Measurements from ENCODE around the gene ATP2C1.

Gene ATP2C1

DNA sequence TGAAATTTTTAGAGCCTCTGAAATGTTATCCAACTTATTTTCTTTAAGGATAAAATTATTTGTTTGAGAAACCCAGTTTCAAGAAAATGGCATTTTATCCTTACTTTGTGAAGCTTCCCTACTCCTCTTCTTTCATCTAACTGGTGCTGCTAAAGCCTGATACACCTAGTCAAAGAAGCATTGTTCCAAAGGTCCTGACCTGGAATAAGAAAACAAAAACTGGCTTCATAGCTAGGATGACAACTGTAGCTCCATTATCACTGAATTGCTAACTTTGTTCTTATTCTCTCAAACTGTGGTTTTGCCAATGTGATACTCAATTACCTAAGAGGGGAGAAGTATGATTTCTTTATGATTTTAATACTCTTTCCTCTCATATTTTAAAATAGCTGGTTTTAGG lies 27.6 kb upstream of the ATP2C1 start:
- H3K27ac Mint-ChIP-seq, result no peak overlapping the region
- H3K4me3 Mint-ChIP-seq, result no peak overlapping the region
- H3K9me3 Mint-ChIP-seq, result peaks cover 2% of the 10 kb centered on the region
- no peak for DNase-seq
- H3K4me1 Mint-ChIP-seq, result no peaks in the 10 kb centered on the region
- H3K27me3 Mint-ChIP-seq, result peaks cover 7% of the 10 kb centered on the region
- H3K36me3 Mint-ChIP-seq, result no peaks in the 10 kb centered on the region
- CTCF ChIA-PET, result interaction anchor here (0.5 kb wide), 1 partner anchor 1532 kb away, joined by 3 read pairs; no protein-coding TSS in a partner anchor

DNA sequence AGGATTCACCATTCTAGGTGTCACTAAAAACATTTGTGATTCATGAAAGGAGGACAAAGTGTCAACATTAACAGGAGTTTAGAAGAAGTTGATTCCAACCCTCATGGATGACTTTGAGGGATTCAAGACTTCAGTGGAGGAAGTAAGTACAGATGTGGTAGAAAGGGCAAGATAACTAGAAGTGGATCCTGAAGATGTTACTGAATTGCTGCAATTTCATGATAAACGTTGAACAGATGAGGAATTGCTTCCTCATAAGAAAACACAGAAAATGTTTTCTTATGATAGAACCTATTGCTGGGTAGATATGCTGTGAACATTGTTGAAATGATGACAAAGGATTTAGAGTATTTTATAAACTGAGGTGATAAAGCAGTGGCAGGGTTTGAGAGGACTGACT lies 23.5 kb upstream of the ATP2C1 start:
- DNase-seq, result no peak

DNA sequence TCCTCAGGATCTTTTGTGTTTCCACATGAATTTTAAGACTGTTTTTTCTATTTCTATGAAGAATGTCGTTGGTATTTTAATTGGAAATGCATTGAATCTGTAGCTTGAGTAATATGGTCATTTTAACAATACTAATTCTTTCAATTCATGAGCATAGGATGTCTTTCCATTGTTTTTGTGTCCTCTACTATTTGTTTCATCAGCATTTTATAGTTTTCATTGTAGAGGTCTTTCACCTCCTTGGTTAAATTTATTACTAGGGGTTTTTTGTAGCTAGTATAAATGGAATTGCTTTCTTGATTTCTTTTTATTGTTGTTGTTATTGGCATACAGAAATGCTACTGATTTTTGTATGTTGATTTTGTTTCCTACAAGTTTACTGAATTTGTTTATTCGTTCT lies 17.3 kb upstream of the ATP2C1 start:
- H3K9me3 Mint-ChIP-seq, result peaks cover 18% of the 10 kb centered on the region
- H3K36me3 Mint-ChIP-seq, result peaks cover 2% of the 10 kb centered on the region
- CTCF ChIA-PET, result interaction anchor here (0.7 kb wide), 1 partner anchor 17 kb away, joined by 3 read pairs; no protein-coding TSS in a partner anchor
- H3K27ac Mint-ChIP-seq, result no peak overlapping the region
- DNase-seq, result no peak
- H3K4me3 Mint-ChIP-seq, result no peak overlapping the region
- no peaks in the 10 kb centered on the region for H3K4me1 Mint-ChIP-seq
- H3K27me3 Mint-ChIP-seq, result peaks cover 5% of the 10 kb centered on the region

More for the DNA sequence above, 23.5 kb upstream of the ATP2C1 start:
- Mint-ChIP-seq H3K27ac (no peak overlapping the region), H3K9me3 (peaks cover 2% of the 10 kb centered on the region), H3K27me3 (no peaks in the 10 kb centered on the region), H3K4me3 (no peak overlapping the region), H3K4me1 (no peaks in the 10 kb centered on the region), H3K36me3 (no peaks in the 10 kb centered on the region)
- CTCF ChIA-PET, result no interaction called here

DNA sequence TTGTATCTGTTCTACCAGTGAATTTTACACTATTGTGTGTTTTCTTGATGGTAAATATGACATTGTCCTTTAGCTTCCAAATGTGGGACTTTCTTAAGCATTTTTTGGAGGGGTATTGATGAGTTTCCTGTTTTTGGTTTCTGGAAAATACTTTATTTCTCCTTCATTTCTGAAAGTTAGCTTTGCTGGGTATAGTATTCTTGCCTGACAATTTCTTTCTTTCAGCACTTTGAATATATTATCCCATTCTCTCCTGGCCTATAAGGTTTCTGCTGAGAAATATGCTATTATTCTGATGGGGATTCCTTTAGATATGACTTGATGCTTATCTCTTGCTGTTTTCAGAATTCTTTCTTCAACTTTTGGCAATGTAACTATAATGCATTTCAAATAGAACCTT lies 15.4 kb upstream of the ATP2C1 start:
- H3K27ac Mint-ChIP-seq, result no peak overlapping the region
- H3K27me3 Mint-ChIP-seq, result peaks cover 13% of the 10 kb centered on the region
- H3K36me3 Mint-ChIP-seq, result peaks cover 2% of the 10 kb centered on the region
- CTCF ChIA-PET, result no interaction called here
- H3K9me3 Mint-ChIP-seq, result peaks cover 18% of the 10 kb centered on the region
- no peaks in the 10 kb centered on the region for H3K4me1 Mint-ChIP-seq
- no peak for DNase-seq
- H3K4me3 Mint-ChIP-seq, result no peak overlapping the region

DNA sequence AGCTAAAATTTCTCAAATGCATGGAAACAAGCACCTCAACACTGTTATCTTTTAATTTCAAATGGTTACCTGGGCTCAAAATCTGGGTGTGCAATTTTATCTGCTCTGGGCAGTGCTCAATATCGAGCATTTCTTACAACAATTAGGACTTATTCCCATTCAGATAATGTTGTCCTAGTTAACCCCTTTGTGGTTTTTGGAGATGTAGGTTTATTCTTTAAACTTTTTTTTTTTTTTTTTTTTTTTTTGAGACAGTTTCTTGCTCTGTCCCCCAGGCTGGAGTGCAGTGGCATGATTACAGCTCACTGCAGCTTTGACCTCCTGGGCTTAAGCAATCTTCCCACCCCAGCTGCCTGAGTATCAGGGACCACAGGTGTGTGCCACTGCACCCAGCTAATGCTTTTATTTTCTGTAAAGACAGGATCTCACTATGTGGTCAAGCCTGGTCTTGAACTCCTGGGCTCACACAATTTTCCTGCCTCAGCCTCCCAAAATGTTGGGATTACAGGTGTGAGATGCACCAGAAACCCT lies 4.4 kb upstream of the ATP2C1 start:
- DNase-seq, result no peak
- Mint-ChIP-seq H3K4me3 (no peak overlapping the region), H3K27ac (no peak overlapping the region), H3K27me3 (peaks cover 4% of the 10 kb centered on the region), H3K36me3 (no peaks in the 10 kb centered on the region), H3K9me3 (peaks cover 4% of the 10 kb centered on the region), H3K4me1 (peaks cover 8% of the 10 kb centered on the region)
- CTCF ChIA-PET, result no interaction called here

DNA sequence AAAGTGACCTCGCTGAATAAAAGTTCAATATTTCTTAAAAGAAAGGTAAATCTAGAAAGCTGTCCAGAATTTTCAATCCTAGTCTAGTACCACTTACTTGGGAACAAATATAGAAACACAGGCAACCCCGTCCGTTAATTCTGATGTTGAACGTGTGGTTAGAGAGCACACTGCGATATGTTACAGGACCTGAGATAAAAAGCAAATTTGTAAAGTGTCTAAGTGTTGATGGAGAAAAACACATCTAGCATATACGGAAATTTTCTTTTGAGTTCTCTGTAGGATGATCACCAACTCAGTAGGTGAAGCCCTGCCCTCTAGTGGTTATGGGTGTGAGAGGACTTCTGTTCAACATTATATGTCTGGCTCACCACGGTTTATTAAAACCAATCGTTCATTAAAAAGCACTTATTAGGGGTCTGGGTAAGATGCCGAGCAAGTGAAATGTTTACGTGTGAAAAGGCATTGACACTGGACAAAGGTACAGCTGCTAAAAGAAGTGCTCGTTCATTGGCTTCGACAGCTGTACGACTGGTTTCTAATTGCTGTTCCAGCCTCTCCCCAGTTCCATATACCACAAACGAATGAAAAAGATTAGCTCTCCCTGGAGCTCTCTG lies 1.0 kb upstream of the ATP2C1 start:
- CTCF ChIA-PET, result interaction anchor here (0.6 to 4.1 kb wide), 14 partner anchors 10 to 191 kb away, joined by 3 to 46 read pairs (median 4); partner anchors contain the start of genes ASTE1 and NEK11
- Mint-ChIP-seq H3K36me3 (peaks cover 5% of the 10 kb centered on the region), H3K4me3 (peak overlapping the region; percentile 94), H3K27me3 (no peaks in the 10 kb centered on the region), H3K27ac (peak overlapping the region; percentile 94), H3K4me1 (peaks cover 40% of the 10 kb centered on the region), H3K9me3 (no peaks in the 10 kb centered on the region)
- DNase-seq, result peak; percentile 77

DNA sequence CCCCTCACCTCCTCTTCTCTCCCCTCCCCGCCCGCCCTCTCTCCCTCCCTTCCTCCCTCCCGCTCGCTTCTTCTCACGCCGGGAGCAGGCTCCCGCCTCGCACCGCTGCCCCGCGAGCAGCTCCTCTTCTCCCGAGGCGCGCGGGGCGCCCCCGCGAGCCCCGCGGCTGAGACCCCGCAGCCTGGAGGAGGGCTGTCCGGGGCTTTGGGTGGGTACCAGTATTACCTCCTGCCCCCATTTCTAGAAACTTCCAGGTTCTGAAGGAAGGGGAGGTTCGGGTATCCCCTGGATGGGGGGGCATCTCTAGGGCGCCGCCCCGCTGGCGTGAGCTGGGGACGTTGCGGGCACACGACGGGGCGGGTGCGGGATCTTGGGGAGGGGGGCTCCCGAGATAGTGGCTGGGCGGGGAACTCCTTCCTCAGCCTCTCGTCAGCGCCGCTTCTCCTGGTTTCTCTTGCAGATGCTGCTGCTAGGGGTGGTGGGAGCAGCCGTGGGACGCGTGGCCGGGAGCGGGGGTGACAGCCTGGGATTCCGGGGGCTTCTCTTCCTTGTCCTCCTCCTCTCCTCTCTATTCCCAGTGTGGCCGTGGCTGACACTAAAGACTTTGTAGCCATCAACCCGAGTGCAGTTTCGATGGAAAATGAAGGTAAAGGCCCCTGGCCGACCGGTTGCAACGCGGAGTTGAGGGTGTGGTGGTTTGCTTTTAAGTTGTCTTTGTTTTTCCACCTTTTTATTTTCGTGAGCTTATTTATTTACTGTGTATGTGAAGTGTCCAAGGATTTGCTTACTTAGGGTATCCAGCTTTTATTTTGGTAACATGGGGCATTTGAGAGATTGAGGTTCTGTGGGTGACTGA lies 474 bp downstream of the ATP2C1 start:
- H3K27me3 Mint-ChIP-seq, result no peaks in the 10 kb centered on the region
- peaks cover 44% of the 10 kb centered on the region for H3K4me1 Mint-ChIP-seq
- H3K27ac Mint-ChIP-seq, result peak overlapping the region; percentile 94
- DNase-seq, result peak; percentile 67
- CTCF ChIA-PET, result interaction anchor here (0.7 to 4.1 kb wide), 10 partner anchors 9 to 193 kb away, joined by 3 to 46 read pairs (median 4); partner anchors contain the start of genes ASTE1 and NEK11
- peak overlapping the region; percentile 94 for H3K4me3 Mint-ChIP-seq
- H3K9me3 Mint-ChIP-seq, result no peaks in the 10 kb centered on the region
- peaks cover 5% of the 10 kb centered on the region for H3K36me3 Mint-ChIP-seq

DNA sequence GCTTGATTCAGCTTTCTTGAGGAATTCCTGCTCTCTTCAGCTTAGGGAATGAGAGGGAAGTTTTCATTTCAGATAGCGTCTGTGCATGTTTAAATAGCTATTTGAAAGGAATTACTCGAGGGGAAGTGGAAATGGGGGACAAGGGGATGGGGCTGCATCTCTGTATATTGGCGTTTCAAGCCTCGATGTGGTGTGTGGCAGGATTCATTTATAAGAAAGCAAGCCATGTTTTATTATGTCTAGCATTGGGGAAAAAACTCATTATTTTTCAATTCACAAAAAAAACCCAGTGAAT lies 1.0 kb downstream of the ATP2C1 start:
- Mint-ChIP-seq H3K4me1 (peaks cover 44% of the 10 kb centered on the region), H3K9me3 (no peaks in the 10 kb centered on the region), H3K27me3 (no peaks in the 10 kb centered on the region), H3K36me3 (peaks cover 5% of the 10 kb centered on the region), H3K27ac (peak overlapping the region; percentile 94), H3K4me3 (peak overlapping the region; percentile 94)
- no peak for DNase-seq
- CTCF ChIA-PET, result interaction anchor here (1.0 to 4.1 kb wide), 3 partner anchors 134 to 193 kb away, joined by 3 to 46 read pairs (median 27); no protein-coding TSS in a partner anchor

DNA sequence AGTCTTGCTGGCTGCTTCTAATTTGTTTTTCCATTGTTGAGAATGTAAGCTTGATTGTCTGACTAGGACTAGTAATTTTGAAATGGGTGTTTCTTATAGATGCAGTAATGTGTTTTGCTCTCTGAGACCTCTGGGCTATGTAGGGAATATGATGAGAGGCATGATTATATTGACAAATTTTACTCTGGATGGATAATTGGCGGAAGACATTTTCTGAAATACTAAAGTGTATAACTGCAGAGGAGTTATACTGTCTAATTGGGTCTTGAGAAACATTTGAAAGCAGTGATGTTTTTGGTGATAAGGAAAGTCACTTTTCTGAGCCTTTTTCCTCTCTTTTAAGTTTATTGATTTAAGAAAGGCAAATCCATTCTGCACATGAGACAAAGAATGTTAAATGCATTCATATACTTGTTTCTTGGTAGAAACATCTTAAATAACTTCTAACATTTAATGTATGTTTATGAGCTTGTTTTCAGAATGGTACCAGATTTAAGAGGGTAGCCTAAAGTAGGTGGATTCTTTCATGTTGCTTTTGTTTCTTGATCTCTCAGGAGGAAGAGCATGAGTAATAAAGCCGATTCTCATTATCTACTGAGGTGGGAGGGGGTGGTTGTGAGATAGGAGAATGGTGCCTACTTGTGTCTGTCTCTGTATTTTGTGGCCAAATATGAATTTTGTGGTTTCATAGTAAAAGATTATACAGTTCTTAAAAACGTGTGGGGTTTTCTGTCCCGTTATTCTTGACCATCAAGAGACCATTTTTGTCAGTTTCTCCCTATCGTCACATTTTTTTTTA lies 2.0 kb downstream of the ATP2C1 start:
- no peaks in the 10 kb centered on the region for H3K9me3 Mint-ChIP-seq
- no peaks in the 10 kb centered on the region for H3K27me3 Mint-ChIP-seq
- CTCF ChIA-PET, result interaction anchor here (1.0 kb wide), 1 partner anchor 12 kb away, joined by 4 read pairs; no protein-coding TSS in a partner anchor
- H3K27ac Mint-ChIP-seq, result peak overlapping the region; percentile 0
- DNase-seq, result no peak
- H3K4me1 Mint-ChIP-seq, result peaks cover 46% of the 10 kb centered on the region
- H3K4me3 Mint-ChIP-seq, result peak overlapping the region; percentile 94
- H3K36me3 Mint-ChIP-seq, result peaks cover 5% of the 10 kb centered on the region

DNA sequence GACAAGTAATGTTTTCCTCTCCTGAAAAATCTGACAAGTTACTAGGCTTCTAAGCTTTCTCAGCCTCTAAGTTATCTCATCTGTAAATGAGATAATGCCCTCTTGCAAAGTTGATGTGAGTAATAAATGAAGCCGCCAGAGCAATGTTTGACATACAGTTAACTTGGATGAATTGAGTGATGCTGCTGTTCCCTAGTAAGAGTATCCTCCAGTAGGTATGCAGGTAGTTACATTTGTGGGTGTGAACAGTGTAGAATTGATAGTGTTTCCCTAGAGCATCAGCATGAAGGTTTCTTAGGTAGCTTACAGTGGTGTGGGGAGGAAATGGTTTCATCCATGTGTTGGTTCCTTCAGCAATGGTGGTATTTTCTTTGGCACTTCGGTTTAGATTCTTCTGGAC lies 3.4 kb downstream of the ATP2C1 start:
- peaks cover 54% of the 10 kb centered on the region for H3K4me1 Mint-ChIP-seq
- H3K9me3 Mint-ChIP-seq, result no peaks in the 10 kb centered on the region
- no peak overlapping the region for H3K4me3 Mint-ChIP-seq
- no peak for DNase-seq
- peaks cover 5% of the 10 kb centered on the region for H3K36me3 Mint-ChIP-seq
- H3K27ac Mint-ChIP-seq, result no peak overlapping the region
- no peaks in the 10 kb centered on the region for H3K27me3 Mint-ChIP-seq
- CTCF ChIA-PET, result interaction anchor here (1.0 to 1.1 kb wide), 2 partner anchors 33 to 36 kb away, joined by 3 to 5 read pairs; no protein-coding TSS in a partner anchor

DNA sequence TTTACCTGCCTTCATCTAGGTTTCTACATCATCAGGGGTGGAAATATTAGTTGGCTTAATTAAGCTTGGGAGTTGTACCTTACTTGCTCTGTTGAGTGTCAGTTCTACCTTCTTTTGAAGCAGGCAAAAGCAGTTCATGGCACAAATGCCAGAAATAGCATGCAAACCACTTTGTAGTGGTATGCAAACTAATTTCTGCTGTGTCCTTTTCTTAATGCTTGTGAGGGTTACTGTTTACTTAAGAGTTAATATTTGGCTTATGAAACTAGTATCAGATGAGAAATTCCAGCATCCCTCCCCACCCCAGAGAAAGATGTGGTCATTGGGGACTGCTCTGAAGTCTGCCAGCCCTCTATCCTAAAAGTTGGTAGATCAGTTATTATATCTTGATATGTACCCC lies 7.1 kb downstream of the ATP2C1 start:
- Mint-ChIP-seq H3K27me3 (no peaks in the 10 kb centered on the region), H3K9me3 (no peaks in the 10 kb centered on the region), H3K4me1 (peaks cover 51% of the 10 kb centered on the region), H3K4me3 (no peak overlapping the region), H3K36me3 (peaks cover 3% of the 10 kb centered on the region), H3K27ac (no peak overlapping the region)
- CTCF ChIA-PET, result no interaction called here
- no peak for DNase-seq

DNA sequence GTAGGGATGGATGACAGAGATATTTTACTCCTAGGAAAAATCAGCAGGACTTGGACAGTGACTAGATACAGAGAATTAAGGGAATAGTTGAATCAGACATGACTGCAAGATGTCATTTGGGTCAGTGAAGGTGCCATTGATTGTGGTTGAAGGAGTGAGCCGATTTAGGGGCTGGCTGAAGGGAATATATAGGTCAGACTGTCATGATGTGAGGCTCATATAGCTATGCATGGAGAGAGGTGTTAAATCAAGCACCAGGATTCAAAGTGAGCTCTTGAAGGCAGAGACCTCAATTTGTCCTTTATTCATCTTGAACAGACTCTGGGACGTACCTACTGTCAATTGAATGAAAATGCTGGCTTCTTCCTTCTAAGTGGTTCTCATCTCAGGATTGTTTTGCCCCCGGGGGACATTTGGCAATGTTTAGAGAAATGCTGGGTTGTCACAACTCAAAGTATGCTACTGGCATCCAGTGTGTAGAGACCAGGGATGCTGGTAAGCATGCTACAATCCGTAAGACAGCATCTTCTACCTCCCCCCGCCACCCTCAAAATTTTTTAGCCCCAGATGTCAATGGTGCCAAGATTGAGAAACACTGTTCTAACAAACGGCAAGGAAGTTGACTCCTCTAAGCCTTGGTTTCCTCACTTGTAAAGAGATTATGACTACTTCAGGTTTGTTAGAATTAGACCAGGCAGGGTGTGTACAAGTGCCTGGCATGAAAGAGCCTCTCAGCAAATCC lies 7.8 kb downstream of the ATP2C1 start:
- Mint-ChIP-seq H3K27me3 (no peaks in the 10 kb centered on the region), H3K27ac (no peak overlapping the region), H3K4me3 (no peak overlapping the region), H3K36me3 (peaks cover 9% of the 10 kb centered on the region), H3K9me3 (no peaks in the 10 kb centered on the region), H3K4me1 (peaks cover 51% of the 10 kb centered on the region)
- CTCF ChIA-PET, result no interaction called here
- no peak for DNase-seq

DNA sequence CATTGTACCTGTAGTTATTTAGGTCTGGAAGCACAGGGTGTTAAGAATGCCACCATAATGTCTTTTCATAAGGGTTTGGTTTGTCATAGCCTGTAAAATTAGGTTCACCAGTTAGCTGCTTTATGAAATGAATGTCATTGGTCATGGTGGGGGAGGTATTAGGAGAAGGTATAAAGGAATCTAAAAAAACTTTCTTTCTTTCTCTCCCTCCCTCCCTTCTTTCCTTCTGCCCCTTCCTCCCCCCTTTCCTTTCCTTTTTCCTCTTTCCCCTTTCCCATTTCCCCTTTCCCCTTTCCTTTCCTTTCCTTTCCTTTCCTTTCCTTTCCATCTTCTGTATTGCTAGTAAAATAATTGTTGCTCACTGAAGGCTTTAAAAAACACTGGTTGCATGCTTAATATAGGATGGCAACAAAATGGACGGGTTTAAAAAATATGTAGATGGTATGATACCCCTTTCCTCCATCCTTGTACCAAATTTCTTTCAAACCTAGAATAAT lies 9.6 kb downstream of the ATP2C1 start:
- CTCF ChIA-PET, result interaction anchor here (1.2 kb wide), 1 partner anchor 10 kb away, joined by 4 read pairs; the partner anchor contains the start of gene ATP2C1
- Mint-ChIP-seq H3K27ac (no peak overlapping the region), H3K4me3 (no peak overlapping the region), H3K9me3 (no peaks in the 10 kb centered on the region), H3K27me3 (no peaks in the 10 kb centered on the region), H3K4me1 (peaks cover 55% of the 10 kb centered on the region), H3K36me3 (peaks cover 9% of the 10 kb centered on the region)
- DNase-seq, result no peak
